Measurements from ENCODE around the gene SKOR1.

The SKOR1 gene

DNA sequence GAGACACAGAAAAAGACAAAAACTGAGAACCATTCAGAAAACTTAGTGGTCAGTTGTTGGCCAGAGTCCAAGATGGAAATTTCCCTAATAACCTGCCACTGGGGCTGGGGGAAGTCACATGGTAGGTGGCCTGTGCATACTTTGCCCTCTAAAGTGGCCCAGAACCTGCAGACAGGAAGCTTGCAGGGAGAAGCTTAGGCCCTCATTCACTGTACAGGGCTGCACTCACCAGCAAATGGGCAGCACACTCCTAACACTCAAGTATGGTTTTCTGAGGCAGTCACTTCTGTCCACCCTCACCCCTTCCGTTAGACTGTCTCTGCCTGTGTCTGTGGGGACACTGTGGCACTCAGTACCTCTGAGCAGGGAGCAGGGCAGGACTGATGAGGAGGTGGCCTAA, 29.0 kb downstream of the SKOR1 start:
- in situ Hi-C loops (cut with HindIII; ENCODE audit: low sequenced_read_pairs): no loop called here
- no peak for DNase-seq (ENCODE audit: low read depth, low spot score)
- TF ChIP-seq, protein P1, sequence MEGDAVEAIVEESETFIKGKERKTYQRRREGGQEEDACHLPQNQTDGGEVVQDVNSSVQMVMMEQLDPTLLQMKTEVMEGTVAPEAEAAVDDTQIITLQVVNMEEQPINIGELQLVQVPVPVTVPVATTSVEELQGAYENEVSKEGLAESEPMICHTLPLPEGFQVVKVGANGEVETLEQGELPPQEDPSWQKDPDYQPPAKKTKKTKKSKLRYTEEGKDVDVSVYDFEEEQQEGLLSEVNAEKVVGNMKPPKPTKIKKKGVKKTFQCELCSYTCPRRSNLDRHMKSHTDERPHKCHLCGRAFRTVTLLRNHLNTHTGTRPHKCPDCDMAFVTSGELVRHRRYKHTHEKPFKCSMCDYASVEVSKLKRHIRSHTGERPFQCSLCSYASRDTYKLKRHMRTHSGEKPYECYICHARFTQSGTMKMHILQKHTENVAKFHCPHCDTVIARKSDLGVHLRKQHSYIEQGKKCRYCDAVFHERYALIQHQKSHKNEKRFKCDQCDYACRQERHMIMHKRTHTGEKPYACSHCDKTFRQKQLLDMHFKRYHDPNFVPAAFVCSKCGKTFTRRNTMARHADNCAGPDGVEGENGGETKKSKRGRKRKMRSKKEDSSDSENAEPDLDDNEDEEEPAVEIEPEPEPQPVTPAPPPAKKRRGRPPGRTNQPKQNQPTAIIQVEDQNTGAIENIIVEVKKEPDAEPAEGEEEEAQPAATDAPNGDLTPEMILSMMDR (IDR thresholded peaks at IDR 0.05; ENCODE audit: low read depth, low read length): no peak
- no peak overlapping the region for H3K4me3 ChIP-seq (ENCODE audit: low read depth, low read length)

DNA sequence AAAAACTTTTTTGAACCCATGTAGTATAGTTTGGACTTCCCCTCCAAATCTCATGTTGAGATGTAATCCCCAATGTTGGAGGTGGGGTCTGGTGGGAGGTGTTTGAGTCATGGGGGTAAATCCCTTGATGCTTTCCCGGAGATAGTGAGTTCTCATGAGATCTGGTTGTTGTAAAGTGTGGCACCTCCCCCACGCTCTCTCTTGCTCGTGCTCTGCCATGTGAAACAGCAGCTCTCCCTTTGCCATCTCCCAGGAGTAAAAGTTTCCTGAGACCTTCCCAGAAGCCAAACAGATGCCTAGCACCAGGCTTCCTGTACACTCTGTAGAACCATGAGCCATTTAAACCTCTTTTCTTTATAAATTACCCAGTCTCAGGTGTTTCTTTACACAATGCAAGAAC, 30.5 kb downstream of the SKOR1 start:
- TF ChIP-seq, protein P1 (IDR thresholded peaks at IDR 0.05; ENCODE audit: low read depth, low read length): no peak
- in situ Hi-C loops (cut with HindIII; ENCODE audit: low sequenced_read_pairs): no loop called here
- no peak overlapping the region for H3K4me3 ChIP-seq (ENCODE audit: low read depth, low read length)
- DNase-seq (ENCODE audit: low read depth, low spot score): no peak

DNA sequence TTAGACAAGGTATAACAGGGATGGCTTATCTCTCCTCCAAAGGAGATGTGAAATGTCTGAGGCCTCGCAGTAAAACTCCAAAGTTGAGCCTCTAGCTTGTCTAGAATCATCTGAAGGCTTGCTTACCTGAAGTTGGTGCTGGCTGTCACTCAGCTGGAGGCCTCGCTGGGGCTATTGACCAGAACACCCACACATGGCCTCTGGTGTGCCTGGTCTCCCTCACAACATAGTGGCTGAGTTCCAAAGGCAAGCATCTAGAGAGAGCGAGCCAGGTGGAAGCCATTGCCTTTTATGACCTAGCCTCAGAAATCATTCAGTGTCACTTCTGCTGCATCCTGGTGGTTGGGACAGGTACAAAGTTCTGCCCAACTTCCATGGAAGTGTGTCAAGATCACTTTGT, 31.9 kb downstream of the SKOR1 start:
- TF ChIP-seq, protein P1 (IDR thresholded peaks at IDR 0.05; ENCODE audit: low read depth, low read length): no peak
- no peak for DNase-seq (ENCODE audit: low read depth, low spot score)
- in situ Hi-C loops (cut with HindIII; ENCODE audit: low sequenced_read_pairs): no loop called here
- no peak overlapping the region for H3K4me3 ChIP-seq (ENCODE audit: low read depth, low read length)

DNA sequence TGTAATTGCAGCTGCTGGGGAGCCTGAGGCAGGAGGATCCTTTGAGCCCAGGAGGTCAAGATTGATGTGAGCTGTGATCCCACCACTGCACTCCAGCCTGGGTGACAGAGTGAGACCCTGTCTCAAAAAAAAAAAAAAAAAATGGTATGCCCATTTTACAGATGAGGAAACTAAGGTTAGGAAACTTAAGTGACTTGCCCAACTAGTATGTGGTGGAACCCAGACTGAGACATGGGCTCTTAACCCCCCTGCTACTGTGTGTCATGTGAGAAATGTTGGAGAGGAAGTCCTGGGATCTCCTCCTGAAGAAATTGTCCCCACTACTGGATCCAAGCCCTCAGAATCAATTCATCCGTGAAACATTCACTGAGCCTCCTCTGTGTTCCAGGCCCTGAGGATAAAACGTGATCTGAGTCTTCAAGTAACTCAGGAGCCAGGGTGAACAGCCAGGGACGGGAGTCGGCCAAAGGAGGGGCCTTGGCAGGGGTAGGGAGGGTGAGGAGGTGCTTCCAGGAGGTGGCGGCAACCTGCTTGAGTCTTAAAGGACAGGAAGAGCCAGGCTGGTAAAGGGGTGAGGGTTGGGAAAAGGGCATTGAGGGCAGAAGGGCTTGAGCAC, 34.1 kb downstream of the SKOR1 start:
- DNase-seq (ENCODE audit: low read depth, low spot score): no peak
- TF ChIP-seq, protein P1 (IDR thresholded peaks at IDR 0.05; ENCODE audit: low read depth, low read length): no peak
- no peak overlapping the region for H3K4me3 ChIP-seq (ENCODE audit: low read depth, low read length)
- in situ Hi-C loops (cut with HindIII; ENCODE audit: low sequenced_read_pairs): no loop called here

DNA sequence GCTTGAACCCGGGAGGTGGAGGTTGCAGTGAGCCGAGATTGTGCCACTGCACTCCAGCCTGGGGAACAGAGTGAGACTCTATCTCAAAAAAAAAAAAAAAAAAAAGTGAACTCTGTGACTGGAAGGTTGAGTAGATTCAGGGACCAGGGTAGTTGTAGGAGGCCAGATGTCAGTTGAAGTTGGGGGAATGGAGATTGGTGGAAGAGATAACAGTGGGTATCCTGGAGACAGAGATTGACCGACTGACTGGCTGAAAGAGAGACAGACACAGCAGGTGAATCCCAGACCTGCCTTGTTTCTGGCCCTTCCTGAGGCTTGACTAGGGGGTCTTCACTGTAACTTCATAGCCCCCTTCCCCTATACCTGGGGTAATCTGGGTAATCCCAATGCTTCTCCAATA, 36.7 kb downstream of the SKOR1 start:
- TF ChIP-seq, protein P1 (IDR thresholded peaks at IDR 0.05; ENCODE audit: low read depth, low read length): no peak
- DNase-seq (ENCODE audit: low read depth, low spot score): no peak
- in situ Hi-C loops (cut with HindIII; ENCODE audit: low sequenced_read_pairs): no loop called here
- no peak overlapping the region for H3K4me3 ChIP-seq (ENCODE audit: low read depth, low read length)

DNA sequence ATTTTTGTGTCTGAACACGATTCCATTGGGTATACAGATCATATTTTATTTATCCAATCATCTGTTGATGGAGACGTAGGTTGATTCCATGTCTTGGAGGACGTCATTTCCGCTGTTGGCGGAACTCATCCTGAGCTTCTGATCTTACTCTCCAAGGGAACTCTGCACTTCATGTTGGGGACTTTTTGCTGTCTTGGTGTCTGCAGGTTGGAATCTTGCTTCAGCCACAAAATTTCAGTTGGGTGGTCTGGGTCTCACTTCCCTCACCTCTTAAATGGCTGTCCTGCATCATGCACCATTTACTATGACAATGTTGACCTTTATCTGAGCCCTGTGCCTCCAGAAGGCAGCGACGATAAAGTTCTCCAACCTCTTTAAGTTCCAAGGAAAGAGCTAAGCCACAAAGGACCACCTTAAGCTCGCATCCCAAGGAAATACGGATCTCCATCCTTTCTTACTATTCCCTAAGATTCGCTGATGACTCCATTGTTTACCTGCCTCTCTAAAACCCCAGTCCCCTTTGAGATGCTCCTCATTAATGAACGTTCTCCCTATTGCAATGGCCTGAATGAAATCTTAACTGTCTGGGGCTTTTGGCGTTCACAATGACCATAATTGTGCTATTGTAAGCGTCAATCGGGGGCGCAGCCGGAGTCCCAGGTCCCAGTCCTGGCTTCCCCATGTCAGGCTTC, 37.6 kb downstream of the SKOR1 start:
- in situ Hi-C loops (cut with HindIII; ENCODE audit: low sequenced_read_pairs): no loop called here
- H3K4me3 ChIP-seq (ENCODE audit: low read depth, low read length): no peak overlapping the region
- no peak for DNase-seq (ENCODE audit: low read depth, low spot score)

More for the DNA sequence above, 37.6 kb downstream of the SKOR1 start:
- TF ChIP-seq, protein P1 (IDR thresholded peaks at IDR 0.05; ENCODE audit: low read depth, low read length): no peak
